PC-9 (cell line): ENCODE results near the gene LRRC31. TPM values are rescaled to one million over a fixed set of nuclear protein-coding genes. Genes with fewer than 3 reads are reported as not detected.

Experiments used
- BruUV-seq: library from RNA; stranded (reverse); fragments of 400-500 nt; replicated peaks from 2 replicates; lab custom pipeline; 2021; lab: Mats Ljungman, UMichigan
- CTCF ChIA-PET: fragments of 300-600 bp; sonication (Branson Sonifier 250); formaldehyde crosslinking; loops from one replicate; lab custom pipeline; 2022; ENCODE audit warnings: antibody characterized with exemption; lab: Charles Lee
- POLR2A ChIA-PET: fragments of 300-600 bp; sonication (Branson Sonifier 250); formaldehyde crosslinking; loops from one replicate; lab custom pipeline; 2022; ENCODE audit warnings: antibody characterized with exemption; ENCODE audit not compliant: unreplicated experiment; lab: Charles Lee
- DNase-seq, 2 experiments: peaks; one replicate each; pipeline versions ENCODE4 v3.0.0 to v3.0.0-alpha.2; 2015 to 2022; ENCODE audit warnings: mixed read lengths in 1 of 2
- H2AFZ ChIP-seq: fragments of 200-600 bp; sonication (generic); 2 replicates; pipeline ENCODE4 v1.8.1; 2017; ENCODE audit warnings: antibody characterized with exemption
- H3F3A ChIP-seq: fragments of 200-600 bp; sonication (generic); 2 replicates; pipeline ENCODE4 v1.8.1; 2017; ENCODE audit warnings: antibody characterized with exemption, mild to moderate bottlenecking, low read depth; ENCODE audit not compliant: insufficient read depth
- H3K27ac ChIP-seq: fragments of 200-600 bp; sonication (generic); 2 replicates; pipeline ENCODE4 v1.6.1; 2016; ENCODE audit warnings: mixed run types
- H3K27me3 ChIP-seq: fragments of 200-600 bp; sonication (generic); 2 replicates; pipeline ENCODE4 v1.6.1; 2016; ENCODE audit warnings: low read depth, mixed run types; ENCODE audit not compliant: insufficient read depth
- H3K36me3 ChIP-seq: fragments of 200-600 bp; sonication (generic); 2 replicates; pipeline ENCODE4 v1.6.1; 2016; ENCODE audit warnings: low read depth, mixed run types
- H3K4me1 ChIP-seq: fragments of 200-600 bp; sonication (generic); replicated peaks from 2 replicates; pipeline ENCODE4 v1.6.1; 2016; ENCODE audit warnings: mixed run types; ENCODE audit not compliant: insufficient read depth
- H3K4me2 ChIP-seq: fragments of 200-600 bp; sonication (generic); 2 replicates; pipeline ENCODE4 v1.6.1; 2017; ENCODE audit warnings: mixed run types
- H3K4me3 ChIP-seq: fragments of 200-600 bp; sonication (generic); 2 replicates; pipeline ENCODE4 v1.6.1; 2016; ENCODE audit warnings: mixed run types
- H3K79me2 ChIP-seq: fragments of 200-600 bp; sonication (generic); 2 replicates; pipeline ENCODE4 v1.6.1; 2017; ENCODE audit warnings: low read depth, mixed run types
- H3K9me2 ChIP-seq: fragments of 200-600 bp; sonication (generic); 2 replicates; pipeline ENCODE4 v1.8.1; 2017; ENCODE audit warnings: mild to moderate bottlenecking; ENCODE audit not compliant: insufficient read depth
- H3K9me3 ChIP-seq: fragments of 200-600 bp; sonication (generic); 2 replicates; pipeline ENCODE4 v1.8.1; 2016; ENCODE audit warnings: low read depth; ENCODE audit not compliant: insufficient read depth
- H4K20me1 ChIP-seq: fragments of 200-600 bp; sonication (generic); 2 replicates; pipeline ENCODE4 v1.8.1; 2017; ENCODE audit not compliant: insufficient read depth
- EZH2 ChIP-seq: fragments of 200-600 bp; sonication (generic); IDR thresholded peaks from 2 replicates; pipeline ENCODE4 v1.8.0; 2017; ENCODE audit warnings: antibody characterized with exemption, low read depth
- intact Hi-C: fragments of 100-400 bp; cut with micrococcal nuclease; formaldehyde crosslinking; loops from one replicate; pipeline ENCODE4 v1.10.0; 2022; ENCODE audit not compliant: unreplicated experiment
- total RNA-seq: library from RNA; stranded (reverse); gene quantifications from 2 replicates; pipeline ENCODE4 v1.2.3, GENCODE V29; 2021
- TF ChIP-seq, protein P1 (sequence below): fragments of 200-600 bp; sonication (generic); conservative IDR thresholded peaks from 2 replicates; pipeline ENCODE4 v1.6.1; 2017; ENCODE audit warnings: mixed run types, antibody characterized with exemption, mild to moderate bottlenecking, moderate library complexity

Gene LRRC31
- total RNA-seq, 1 experiment from 2014 or later, result not detected

DNA sequence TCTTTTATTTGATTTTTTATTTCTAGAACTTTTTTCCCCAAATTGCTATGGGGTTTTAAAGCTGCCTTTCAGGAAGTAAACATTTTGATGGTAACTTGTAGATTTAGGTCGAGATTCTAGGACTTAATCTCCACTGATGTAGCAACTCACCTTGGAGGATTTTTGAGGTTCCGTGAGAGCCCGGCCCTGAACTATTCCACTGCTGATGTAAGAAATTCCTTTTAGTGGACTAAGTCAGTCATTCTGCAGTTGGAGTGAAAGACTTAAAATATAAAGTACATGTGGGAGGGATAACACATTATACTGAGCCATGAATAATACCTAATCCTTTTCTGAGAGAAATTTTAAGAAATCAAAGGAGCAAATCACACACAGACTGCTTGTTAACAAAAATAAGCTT is 44.4 kb downstream of the LRRC31 start:
- H3K9me2 ChIP-seq, result no peaks in the 10 kb centered on the region
- no peak overlapping the region for H3K4me3 ChIP-seq
- no peak overlapping the region for H3K4me2 ChIP-seq
- no peaks in the 10 kb centered on the region for H3K36me3 ChIP-seq
- ChIA-PET POLR2A (interaction anchor here (0.5 kb wide), 1 partner anchor 1729 kb away, joined by 7 read pairs; no protein-coding TSS in a partner anchor), CTCF (no interaction called here)
- no TSS peak for BruUV-seq
- H3K9me3 ChIP-seq, result no peaks in the 10 kb centered on the region
- H4K20me1 ChIP-seq, result no peaks in the 10 kb centered on the region; the same call in 1 of the 2 replicates
- no peaks in the 10 kb centered on the region for H3K79me2 ChIP-seq
- DNase-seq, result no peak
- no peak overlapping the region for H3K27ac ChIP-seq
- H2AFZ ChIP-seq, result no peak overlapping the region
- TF ChIP-seq, protein P1, sequence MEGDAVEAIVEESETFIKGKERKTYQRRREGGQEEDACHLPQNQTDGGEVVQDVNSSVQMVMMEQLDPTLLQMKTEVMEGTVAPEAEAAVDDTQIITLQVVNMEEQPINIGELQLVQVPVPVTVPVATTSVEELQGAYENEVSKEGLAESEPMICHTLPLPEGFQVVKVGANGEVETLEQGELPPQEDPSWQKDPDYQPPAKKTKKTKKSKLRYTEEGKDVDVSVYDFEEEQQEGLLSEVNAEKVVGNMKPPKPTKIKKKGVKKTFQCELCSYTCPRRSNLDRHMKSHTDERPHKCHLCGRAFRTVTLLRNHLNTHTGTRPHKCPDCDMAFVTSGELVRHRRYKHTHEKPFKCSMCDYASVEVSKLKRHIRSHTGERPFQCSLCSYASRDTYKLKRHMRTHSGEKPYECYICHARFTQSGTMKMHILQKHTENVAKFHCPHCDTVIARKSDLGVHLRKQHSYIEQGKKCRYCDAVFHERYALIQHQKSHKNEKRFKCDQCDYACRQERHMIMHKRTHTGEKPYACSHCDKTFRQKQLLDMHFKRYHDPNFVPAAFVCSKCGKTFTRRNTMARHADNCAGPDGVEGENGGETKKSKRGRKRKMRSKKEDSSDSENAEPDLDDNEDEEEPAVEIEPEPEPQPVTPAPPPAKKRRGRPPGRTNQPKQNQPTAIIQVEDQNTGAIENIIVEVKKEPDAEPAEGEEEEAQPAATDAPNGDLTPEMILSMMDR, result no peak
- no peak for TF ChIP-seq EZH2
- no peaks in the 10 kb centered on the region for H3K4me1 ChIP-seq
- no peaks in the 10 kb centered on the region for H3K27me3 ChIP-seq
- H3F3A ChIP-seq, result no peaks in the 10 kb centered on the region
- intact Hi-C loops, result no loop called here

DNA sequence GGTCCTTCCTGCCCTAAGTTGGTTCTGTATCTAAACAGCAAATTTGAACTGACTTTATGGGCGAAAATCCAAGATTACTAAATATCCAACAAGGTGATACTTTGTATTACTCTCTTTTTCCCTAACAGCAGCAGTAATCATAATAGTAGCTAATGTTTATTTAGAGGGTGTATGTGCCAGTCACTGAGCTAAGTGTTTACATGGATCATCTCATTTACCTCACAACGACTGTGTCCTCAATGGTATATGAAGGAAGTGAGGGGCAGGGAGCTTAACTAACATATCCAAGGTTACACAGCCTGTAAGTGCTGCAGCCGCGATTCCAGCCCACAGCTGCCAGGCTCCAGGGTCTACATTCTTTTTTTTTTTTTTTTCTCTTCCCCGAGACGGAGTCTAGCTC is 46.8 kb downstream of the LRRC31 start:
- CTCF ChIA-PET, result interaction anchor here (0.5 kb wide), 1 partner anchor 102 kb away, joined by 6 read pairs; no protein-coding TSS in a partner anchor
- no peaks in the 10 kb centered on the region for H3F3A ChIP-seq
- H3K79me2 ChIP-seq, result no peaks in the 10 kb centered on the region
- DNase-seq, result no peak
- H3K36me3 ChIP-seq, result no peaks in the 10 kb centered on the region
- intact Hi-C loops, result no loop called here
- no peaks in the 10 kb centered on the region for H4K20me1 ChIP-seq
- H3K27ac ChIP-seq, result no peak overlapping the region
- H3K4me2 ChIP-seq, result no peak overlapping the region
- no peaks in the 10 kb centered on the region for H3K9me2 ChIP-seq
- TF ChIP-seq EZH2, result no peak
- TF ChIP-seq, protein P1, result no peak
- no peaks in the 10 kb centered on the region for H3K9me3 ChIP-seq
- BruUV-seq, result no TSS peak
- no peaks in the 10 kb centered on the region for H3K4me1 ChIP-seq
- POLR2A ChIA-PET, result no interaction called here
- no peak overlapping the region for H3K4me3 ChIP-seq
- no peak overlapping the region for H2AFZ ChIP-seq
- no peaks in the 10 kb centered on the region for H3K27me3 ChIP-seq

DNA sequence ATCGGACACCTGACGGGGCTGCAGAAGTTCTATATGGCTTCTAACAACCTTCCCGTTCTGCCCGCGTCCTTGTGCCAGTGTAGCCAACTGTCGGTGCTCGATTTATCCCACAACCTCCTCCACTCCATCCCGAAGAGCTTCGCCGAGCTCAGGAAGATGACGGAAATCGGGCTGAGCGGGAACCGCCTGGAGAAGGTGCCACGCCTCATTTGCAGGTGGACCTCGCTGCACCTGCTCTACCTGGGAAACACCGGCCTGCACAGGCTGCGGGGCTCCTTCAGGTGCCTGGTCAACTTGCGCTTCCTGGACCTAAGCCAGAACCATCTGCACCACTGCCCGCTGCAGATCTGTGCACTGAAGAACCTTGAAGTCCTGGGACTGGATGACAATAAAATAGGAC is 47.2 kb downstream of the LRRC31 start:
- intact Hi-C loops, result no loop called here
- no peak overlapping the region for H3K4me3 ChIP-seq
- no peaks in the 10 kb centered on the region for H3F3A ChIP-seq
- H3K27ac ChIP-seq, result no peak overlapping the region
- DNase-seq, result no peak
- no TSS peak for BruUV-seq
- H3K27me3 ChIP-seq, result no peaks in the 10 kb centered on the region
- CTCF ChIA-PET, result interaction anchor here (0.6 kb wide), 1 partner anchor 1825 kb away, joined by 3 read pairs; no protein-coding TSS in a partner anchor
- TF ChIP-seq EZH2, result no peak
- TF ChIP-seq, protein P1, result no peak
- POLR2A ChIA-PET, result no interaction called here
- no peaks in the 10 kb centered on the region for H3K9me2 ChIP-seq
- no peaks in the 10 kb centered on the region for H3K79me2 ChIP-seq
- H4K20me1 ChIP-seq, result no peaks in the 10 kb centered on the region
- no peak overlapping the region for H3K4me2 ChIP-seq
- H3K36me3 ChIP-seq, result no peaks in the 10 kb centered on the region
- H3K9me3 ChIP-seq, result no peaks in the 10 kb centered on the region
- H3K4me1 ChIP-seq, result no peaks in the 10 kb centered on the region
- H2AFZ ChIP-seq, result no peak overlapping the region
